ENCODE measurements around the gene NTM.
A peak's percentile ranks its signal among the peaks of the same experiment; 100 is the strongest.
"Not testable (repeated sequence)": the region's sequence is repeated elsewhere in the genome, so short reads cannot be mapped to it uniquely, and the experiment has no call there.

The NTM gene

DNA sequence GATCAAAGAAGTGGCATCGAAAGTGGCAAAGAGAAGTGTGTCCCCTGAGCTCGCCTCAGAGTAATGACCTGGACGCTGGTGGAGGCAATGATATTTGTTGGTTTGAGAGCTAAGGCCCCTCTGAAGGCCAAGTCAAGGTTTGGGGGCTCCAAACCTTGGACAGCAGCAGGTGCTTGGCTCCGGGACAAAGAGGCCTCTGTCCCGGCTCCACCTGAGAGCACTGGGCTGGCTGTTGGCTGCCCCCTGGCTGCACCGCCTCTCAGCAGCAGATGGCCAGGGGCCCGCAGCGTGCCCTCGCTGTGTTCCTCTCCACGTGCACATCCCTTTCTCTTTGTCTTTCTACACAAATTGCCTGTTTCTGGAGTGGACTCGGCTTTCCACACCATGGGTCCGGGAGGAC, 301.3 kb downstream of the NTM start:
- DNase-seq (ENCODE audit: low read depth) = no peak
- H3K4me3 ChIP-seq (ENCODE audit: low read length) = no peak overlapping the region
- TF ChIP-seq, protein P1, sequence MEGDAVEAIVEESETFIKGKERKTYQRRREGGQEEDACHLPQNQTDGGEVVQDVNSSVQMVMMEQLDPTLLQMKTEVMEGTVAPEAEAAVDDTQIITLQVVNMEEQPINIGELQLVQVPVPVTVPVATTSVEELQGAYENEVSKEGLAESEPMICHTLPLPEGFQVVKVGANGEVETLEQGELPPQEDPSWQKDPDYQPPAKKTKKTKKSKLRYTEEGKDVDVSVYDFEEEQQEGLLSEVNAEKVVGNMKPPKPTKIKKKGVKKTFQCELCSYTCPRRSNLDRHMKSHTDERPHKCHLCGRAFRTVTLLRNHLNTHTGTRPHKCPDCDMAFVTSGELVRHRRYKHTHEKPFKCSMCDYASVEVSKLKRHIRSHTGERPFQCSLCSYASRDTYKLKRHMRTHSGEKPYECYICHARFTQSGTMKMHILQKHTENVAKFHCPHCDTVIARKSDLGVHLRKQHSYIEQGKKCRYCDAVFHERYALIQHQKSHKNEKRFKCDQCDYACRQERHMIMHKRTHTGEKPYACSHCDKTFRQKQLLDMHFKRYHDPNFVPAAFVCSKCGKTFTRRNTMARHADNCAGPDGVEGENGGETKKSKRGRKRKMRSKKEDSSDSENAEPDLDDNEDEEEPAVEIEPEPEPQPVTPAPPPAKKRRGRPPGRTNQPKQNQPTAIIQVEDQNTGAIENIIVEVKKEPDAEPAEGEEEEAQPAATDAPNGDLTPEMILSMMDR (conservative IDR thresholded peaks at IDR 0.05; ENCODE audit: low read depth, low read length) = peak; percentile 43

- TF ChIP-seq, protein P1 (conservative IDR thresholded peaks at IDR 0.05; ENCODE audit: low read depth, low read length) = no peak
- H3K4me3 ChIP-seq (ENCODE audit: low read length) = no peak overlapping the region
- DNase-seq (ENCODE audit: low read depth) = no peak
Measured at GRCh38 chr11:131672191-131672590, 301.8 kb downstream of the NTM start.

- TF ChIP-seq, protein P1 (conservative IDR thresholded peaks at IDR 0.05; ENCODE audit: low read depth, low read length) = peak; percentile 99
Measured at GRCh38 chr11:131674051-131674755, 303.8 kb downstream of the NTM start.

DNA sequence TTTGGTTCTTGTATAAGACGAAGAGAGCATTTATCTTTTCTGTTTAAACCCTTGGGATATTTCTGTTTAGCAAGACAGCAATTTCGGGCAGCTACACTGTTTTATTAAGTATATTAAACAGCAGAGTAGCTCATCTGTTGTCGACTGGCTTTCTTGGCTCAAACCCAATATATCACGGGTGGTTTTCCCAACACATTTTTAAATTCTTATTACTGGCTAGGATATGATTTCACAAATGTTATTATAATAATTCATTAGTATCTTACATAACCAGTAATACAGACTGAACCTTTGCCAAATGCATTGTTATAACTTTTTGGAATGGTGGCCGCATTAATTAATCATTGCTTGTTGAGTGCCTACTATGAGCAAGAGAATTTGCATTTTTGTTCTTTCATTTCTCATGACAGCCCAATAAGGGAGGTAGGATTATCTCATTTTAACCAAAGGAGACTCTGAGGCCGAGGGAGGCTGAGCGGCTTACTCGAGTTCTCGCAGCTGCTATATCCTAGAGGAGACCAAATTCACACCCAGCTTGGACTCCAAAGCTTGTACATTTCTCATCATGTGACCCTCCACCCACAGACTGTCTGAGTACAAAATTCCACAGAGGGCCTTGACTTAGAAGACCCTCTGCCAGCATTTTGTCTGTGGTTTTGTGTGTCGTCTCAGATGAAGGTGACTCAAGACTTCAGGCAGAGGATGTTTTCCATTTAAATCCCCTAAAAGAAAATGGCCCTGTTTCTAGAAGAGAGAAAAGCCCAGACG, 304.9 kb downstream of the NTM start:
- no peak overlapping the region for H3K4me3 ChIP-seq (ENCODE audit: low read length)
- no peak for DNase-seq (ENCODE audit: low read depth)
- TF ChIP-seq, protein P1 (conservative IDR thresholded peaks at IDR 0.05; ENCODE audit: low read depth, low read length) = no peak

More at GRCh38 chr11:131674051-131674755, 303.8 kb downstream of the NTM start:
- H3K4me3 ChIP-seq (ENCODE audit: low read length) = no peak overlapping the region
- no peak for DNase-seq (ENCODE audit: low read depth)

GRCh38 chr11:131677828-131678470, 307.5 kb downstream of the NTM start:
- TF ChIP-seq, protein P1 (conservative IDR thresholded peaks at IDR 0.05; ENCODE audit: low read depth, low read length) = no peak
- no peak for DNase-seq (ENCODE audit: low read depth)
- H3K4me3 ChIP-seq (ENCODE audit: low read length) = no peak overlapping the region

GRCh38 chr11:131678658-131679340, 308.4 kb downstream of the NTM start:
- DNase-seq (ENCODE audit: low read depth) = no peak
- no peak overlapping the region for H3K4me3 ChIP-seq (ENCODE audit: low read length)
- TF ChIP-seq, protein P1 (conservative IDR thresholded peaks at IDR 0.05; ENCODE audit: low read depth, low read length) = no peak

- not testable (repeated sequence) for DNase-seq (ENCODE audit: low read depth)
Measured at GRCh38 chr11:131680448-131680847, 310.0 kb downstream of the NTM start.

More at GRCh38 chr11:131680448-131680847, 310.0 kb downstream of the NTM start:
- H3K4me3 ChIP-seq (ENCODE audit: low read length) = not testable (repeated sequence)
